ENCODE data around the gene PTH2R.
"Not testable (repeated sequence)": the region's sequence is repeated elsewhere in the genome, so short reads cannot be mapped to it uniquely, and the experiment has no call there.

The PTH2R gene

DNA sequence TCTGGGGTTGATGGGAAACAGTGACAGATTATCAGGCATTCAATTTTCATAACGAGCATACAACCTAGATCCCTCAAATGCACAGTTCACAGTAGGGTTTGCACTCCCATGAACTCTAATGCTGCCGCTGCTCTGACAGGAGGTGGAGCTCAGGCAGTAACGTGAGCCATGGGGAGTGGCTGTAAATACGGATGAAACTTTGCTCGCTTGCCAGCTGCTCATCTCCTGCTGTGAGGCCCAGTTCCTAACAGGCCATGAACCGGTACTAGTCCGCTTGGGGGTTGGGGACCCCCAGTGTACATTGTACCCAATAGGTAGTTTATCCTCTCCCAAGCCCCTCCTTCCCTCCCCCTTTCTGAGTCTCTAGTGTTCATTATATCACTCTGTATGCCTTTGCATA lies 94.6 kb downstream of the PTH2R start:
- no peak for TF ChIP-seq CTCF (IDR thresholded peaks at IDR 0.05; ENCODE audit: low read length, missing control alignments)
- H3K4me3 ChIP-seq (replicated peaks; ENCODE audit: low read depth, low read length), result no peak overlapping the region
- no peak for DNase-seq (ENCODE audit: low read depth)

GRCh38 chr2:208502288-208502687 lies 95.7 kb downstream of the PTH2R start:
- H3K4me3 ChIP-seq (replicated peaks; ENCODE audit: low read depth, low read length), result no peak overlapping the region
- no peak for DNase-seq (ENCODE audit: low read depth)
- no peak for TF ChIP-seq CTCF (IDR thresholded peaks at IDR 0.05; ENCODE audit: low read length, missing control alignments)

- not testable (repeated sequence) for DNase-seq (ENCODE audit: low read depth); H3K4me3 ChIP-seq (replicated peaks; ENCODE audit: low read depth, low read length)
Measured at GRCh38 chr2:208505365-208505764, 98.8 kb downstream of the PTH2R start.

- TF ChIP-seq CTCF (IDR thresholded peaks at IDR 0.05; ENCODE audit: low read length, missing control alignments), result no peak
- no peak overlapping the region for H3K4me3 ChIP-seq (replicated peaks; ENCODE audit: low read depth, low read length)
- no peak for DNase-seq (ENCODE audit: low read depth)
Measured at GRCh38 chr2:208509586-208509985, 103.0 kb downstream of the PTH2R start.

DNA sequence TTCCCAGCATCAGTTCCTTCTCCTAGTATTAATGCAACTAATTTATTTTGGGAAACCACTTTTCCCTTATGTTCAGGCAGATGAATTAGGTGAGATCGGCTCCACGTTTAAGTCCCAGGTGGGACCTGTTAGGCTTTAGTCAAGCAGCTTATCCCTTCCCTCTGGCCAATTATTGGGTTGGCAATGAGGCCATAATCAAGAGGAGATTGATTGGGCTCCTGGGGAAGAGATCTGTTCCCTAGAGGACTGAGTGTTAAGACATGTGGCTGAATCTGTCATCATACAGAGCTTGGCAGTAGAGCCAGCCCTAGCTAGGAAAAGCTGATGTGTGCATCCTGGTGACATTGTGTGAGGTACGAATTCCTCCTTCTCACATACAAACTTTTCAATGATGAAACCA lies 104.4 kb downstream of the PTH2R start:
- no peak for TF ChIP-seq CTCF (IDR thresholded peaks at IDR 0.05; ENCODE audit: low read length, missing control alignments)
- no peak overlapping the region for H3K4me3 ChIP-seq (replicated peaks; ENCODE audit: low read depth, low read length)
- DNase-seq (ENCODE audit: low read depth), result no peak

GRCh38 chr2:208511573-208511972 lies 105.0 kb downstream of the PTH2R start:
- TF ChIP-seq CTCF (IDR thresholded peaks at IDR 0.05; ENCODE audit: low read length, missing control alignments), result no peak
- no peak for DNase-seq (ENCODE audit: low read depth)
- no peak overlapping the region for H3K4me3 ChIP-seq (replicated peaks; ENCODE audit: low read depth, low read length)

DNA sequence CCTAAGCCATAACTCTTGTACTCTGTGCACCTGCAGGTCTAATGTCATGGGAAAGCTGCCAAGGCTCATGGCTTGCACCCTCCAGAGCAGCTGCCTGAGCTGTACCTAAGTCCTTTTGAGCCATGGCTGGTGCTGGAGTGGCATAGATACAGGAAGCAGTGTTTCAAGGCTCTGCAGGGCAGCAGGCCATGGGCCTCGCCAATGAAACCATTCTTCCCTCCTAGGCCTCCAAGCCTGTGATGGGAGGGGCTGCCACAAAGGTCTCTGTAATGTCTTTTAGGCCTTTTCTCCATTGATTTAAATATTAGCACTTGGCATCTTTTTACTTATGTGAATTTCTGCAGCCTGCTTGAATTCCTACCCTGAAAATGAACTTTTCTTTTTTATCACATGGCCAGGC lies 108.5 kb downstream of the PTH2R start:
- no peak overlapping the region for H3K4me3 ChIP-seq (replicated peaks; ENCODE audit: low read depth, low read length)
- no peak for TF ChIP-seq CTCF (IDR thresholded peaks at IDR 0.05; ENCODE audit: low read length, missing control alignments)
- DNase-seq (ENCODE audit: low read depth), result no peak

- not testable (repeated sequence) for H3K4me3 ChIP-seq (replicated peaks; ENCODE audit: low read depth, low read length); DNase-seq (ENCODE audit: low read depth)
Measured at GRCh38 chr2:208523069-208523468, 116.5 kb downstream of the PTH2R start.

- DNase-seq (ENCODE audit: low read depth); H3K4me3 ChIP-seq (replicated peaks; ENCODE audit: low read depth, low read length): not testable (repeated sequence)
Measured at GRCh38 chr2:208525165-208525564, 118.6 kb downstream of the PTH2R start.

Data from fibroblast of pulmonary artery (primary cell).